HG03108 (cell line): ENCODE measurements around the gene RNASEL.
"Not testable (repeated sequence)": the region's sequence is repeated elsewhere in the genome, so short reads cannot be mapped to it uniquely, and the experiment has no call there.

Experiments used
- ATAC-seq: cut with Tn5 transposase; IDR thresholded peaks from one replicate; pipeline ENCODE4 v1.9.1; 2021; ENCODE audit warnings: moderate library complexity; ENCODE audit not compliant: unreplicated experiment

Gene RNASEL

GRCh38 chr1:182567629-182568028, 21.4 kb downstream of the RNASEL start:
- ATAC-seq: no peak

GRCh38 chr1:182565537-182565936, 23.5 kb downstream of the RNASEL start:
- ATAC-seq: no peak

DNA sequence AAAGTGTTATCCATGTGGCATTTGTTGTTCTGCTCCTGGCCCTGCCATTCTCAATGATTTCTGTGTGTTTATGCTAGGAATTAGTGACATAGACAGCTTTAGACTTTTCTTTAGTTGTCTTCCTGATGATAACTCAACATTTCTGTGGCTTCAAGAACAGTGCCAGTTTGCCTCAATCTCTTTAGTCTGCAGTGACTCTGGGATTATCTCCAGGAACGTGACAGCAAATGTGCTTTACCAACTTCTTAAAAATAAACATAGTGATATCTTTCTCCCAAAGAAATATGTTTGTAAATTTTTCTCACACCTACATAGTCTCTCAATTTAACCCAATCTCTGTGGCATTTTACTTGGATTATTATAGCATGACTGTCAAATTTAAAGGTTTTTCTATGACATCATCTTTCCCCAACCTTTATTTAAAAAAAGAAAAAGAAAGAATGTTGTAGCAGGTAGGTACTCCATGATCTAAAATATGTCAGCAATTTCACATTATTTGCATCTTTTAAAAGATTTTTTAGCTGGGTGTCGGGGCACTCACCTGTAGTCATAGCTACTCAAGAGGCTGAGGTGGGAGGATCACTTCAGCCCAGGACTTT, 24.6 kb downstream of the RNASEL start:
- ATAC-seq: no peak

GRCh38 chr1:182563095-182563494, 26.0 kb downstream of the RNASEL start:
- no peak for ATAC-seq

DNA sequence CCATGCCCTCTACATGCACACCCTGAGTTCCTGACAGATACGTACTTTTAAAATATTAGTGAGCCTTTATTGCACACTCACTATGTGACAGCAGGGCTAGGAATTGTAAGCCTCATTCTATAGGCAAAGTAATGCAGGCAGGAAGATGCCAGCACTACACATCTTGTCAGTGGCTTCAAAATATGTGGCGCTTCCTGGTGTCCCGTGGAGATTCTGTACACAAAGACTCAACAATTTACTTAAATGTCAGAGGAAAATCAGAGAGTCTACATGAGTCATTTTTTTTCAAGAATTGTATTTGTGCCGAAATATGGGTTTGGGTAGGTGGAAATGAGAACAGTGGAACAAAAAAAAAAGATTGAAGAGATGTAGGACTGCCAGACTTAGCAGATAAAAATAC, 27.6 kb downstream of the RNASEL start:
- no peak for ATAC-seq

- no peak for ATAC-seq
These were observed 28.6 kb downstream of the RNASEL start for GRCh38 chr1:182560392-182560984.

- ATAC-seq: no peak
These were observed 32.8 kb downstream of the RNASEL start for GRCh38 chr1:182556279-182556678.

GRCh38 chr1:182555493-182555892, 33.6 kb downstream of the RNASEL start:
- no peak for ATAC-seq

DNA sequence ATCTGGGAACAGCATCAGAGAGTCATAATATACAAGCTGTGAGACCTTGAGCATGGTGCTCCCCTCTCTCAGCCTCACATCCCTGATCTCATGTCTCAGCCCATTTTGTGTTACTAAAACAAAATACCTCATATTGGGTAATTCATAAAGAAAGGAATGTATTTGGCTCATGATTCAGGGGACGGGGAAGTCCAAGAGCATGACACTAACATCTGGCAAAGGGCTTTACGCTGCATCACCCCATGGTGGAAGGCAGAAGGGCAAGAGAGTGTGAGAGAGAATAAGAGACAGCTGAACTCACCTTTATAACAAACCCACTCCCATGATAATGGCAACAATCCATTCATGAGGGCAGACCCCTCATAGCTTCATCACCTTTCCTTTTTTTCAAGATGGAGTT, 36.5 kb downstream of the RNASEL start:
- no peak for ATAC-seq

GRCh38 chr1:182549811-182550210, 39.2 kb downstream of the RNASEL start:
- no peak for ATAC-seq

DNA sequence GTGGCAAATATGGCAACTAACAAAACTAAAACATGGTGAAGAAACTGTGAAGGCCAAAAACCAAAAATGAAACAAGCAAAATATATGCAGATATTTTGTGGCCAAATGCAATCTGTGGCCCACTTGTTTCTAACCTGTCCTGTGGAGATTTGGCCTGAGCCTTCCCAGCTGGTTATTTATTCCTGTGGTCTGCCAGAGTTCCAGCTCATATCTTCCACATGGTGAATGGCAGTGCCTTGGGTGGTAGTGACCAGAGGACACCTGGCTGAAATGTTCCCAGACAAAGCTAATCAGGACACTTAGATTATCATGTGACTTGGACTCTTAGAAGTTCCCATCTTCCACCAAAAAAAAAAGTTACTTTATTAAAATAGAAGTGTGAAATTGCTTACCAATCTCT, 39.7 kb downstream of the RNASEL start:
- no peak for ATAC-seq

GRCh38 chr1:182533896-182534295, 55.2 kb downstream of the RNASEL start:
- ATAC-seq: no peak

- not testable (repeated sequence) for ATAC-seq
These were observed 60.9 kb downstream of the RNASEL start for GRCh38 chr1:182528206-182528605.

DNA sequence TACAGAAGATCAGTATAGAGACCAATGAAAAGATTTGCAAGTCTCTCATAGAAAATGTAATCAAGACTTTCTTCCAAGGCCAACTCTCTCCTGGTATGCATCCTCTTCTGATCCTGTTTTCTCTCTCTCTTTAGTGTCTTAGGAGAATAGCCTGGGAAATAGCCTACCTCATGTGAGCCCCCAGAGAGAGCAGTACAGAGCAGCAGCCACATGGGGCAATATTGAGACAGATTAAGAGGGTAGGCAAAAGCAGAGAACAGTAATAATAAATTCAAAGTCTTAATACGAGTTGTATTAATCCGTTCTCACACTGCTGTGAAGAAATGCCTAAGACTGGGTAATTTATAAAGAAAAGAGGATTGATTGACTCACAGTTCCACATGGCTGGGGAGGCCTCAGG, 61.4 kb downstream of the RNASEL start:
- no peak for ATAC-seq

DNA sequence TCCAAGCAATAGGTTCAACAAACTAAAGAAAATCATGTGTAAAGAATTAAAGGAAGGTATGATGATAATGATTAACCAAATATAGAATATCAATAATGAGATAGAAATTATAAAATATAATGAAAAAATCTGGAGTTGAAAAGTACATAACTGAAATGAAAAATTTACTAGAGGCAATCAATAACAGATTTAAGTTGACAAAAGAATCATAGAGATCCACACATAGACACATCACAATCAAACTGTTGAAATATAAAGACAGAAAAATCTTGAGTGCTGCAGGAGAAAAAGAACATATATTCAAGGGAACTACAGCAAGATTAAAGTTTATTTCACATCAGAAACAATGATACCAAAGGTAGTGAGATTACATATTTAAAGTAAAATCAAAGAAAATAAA, 63.7 kb downstream of the RNASEL start:
- ATAC-seq: no peak
